ENCODE data around the gene MCL1. TPM values are rescaled to one million over a fixed set of nuclear protein-coding genes. Genes with fewer than 3 reads are reported as not detected.
A peak's percentile ranks its signal among the peaks of the same experiment; 100 is the strongest.

The MCL1 gene
- total and polyA plus RNA-seq, 2 of the 13 experiments (the other 11 are each of a cell fraction or from before 2014, with no cell fraction given), result 69.5 to 125 TPM

- H2AFZ ChIP-seq (ENCODE audit: low read length), result no peak overlapping the region
- H3K79me2 ChIP-seq (ENCODE audit: insufficient read depth, low read length), result peaks cover 8% of the 10 kb centered on the region
- DNase-seq (ENCODE audit: low spot score) (no peak), FAIRE-seq (no peak), ATAC-seq (no peak)
- no peaks in the 10 kb centered on the region for H3K27me3 ChIP-seq (ENCODE audit: control insufficient read depth in 1 of 2, insufficient read depth in 2 of 2, low read length in 2 of 2)
- H3K4me3 ChIP-seq (replicated peaks in 1 of 3; ENCODE audit: insufficient read depth in 1 of 3, low read depth in 2 of 3, low read length in 3 of 3), result no peak overlapping the region
- no peak overlapping the region for H3K9ac ChIP-seq (ENCODE audit: insufficient read depth, low read depth, low read length)
- peaks cover 50% of the 10 kb centered on the region for H3K4me1 ChIP-seq (ENCODE audit: insufficient read depth, low read length)
- no peak overlapping the region for H3K27ac ChIP-seq (ENCODE audit: extremely low read length, insufficient read depth, low read length)
- H4K20me1 ChIP-seq (ENCODE audit: insufficient read depth, low read length), result no peaks in the 10 kb centered on the region
- POLR2A ChIA-PET, result interaction anchor here (1.0 to 13.0 kb wide), 6 partner anchors 9 to 70 kb away, joined by 3 to 469 read pairs (median 18); partner anchors contain the start of genes ADAMTSL4, ENSA and MCL1
- no peak overlapping the region for H3K4me2 ChIP-seq (ENCODE audit: low read depth, low read length)
- 96% methylated on average over 4 of the region's 10 CpGs for WGBS (ENCODE audit: low lambda C conversion rate)
- H3K36me3 ChIP-seq (replicated peaks in 1 of 2; ENCODE audit: control insufficient read depth in 1 of 2, insufficient read depth in 2 of 2, low read length in 2 of 2), result peaks cover 0 to 5% of the 10 kb centered on the region in 2 experiments; a peak in 2 of 5 replicates
- in situ Hi-C loops (cut with HindIII; ENCODE audit: extremely low pct_ligation_motif_present, low pct_unique_long_range_greater_than_20kb), result loop anchor here (5.0 kb wide), 2 partner anchors 68 to 253 kb away; partner anchors contain the start of gene ENSA
- intact Hi-C loops (cut with micrococcal nuclease; ENCODE audit: unreplicated experiment), result loop anchor here (5.0 to 10.0 kb wide), 2 partner anchors 138 to 305 kb away; partner anchors contain the start of genes CA14 and GOLPH3L
- BruUV-seq (replicated peaks), result no TSS peak
- H3K9me3 ChIP-seq (ENCODE audit: low read length), result no peaks in the 10 kb centered on the region
- TF ChIP-seq ZNF350 (CRISPR knock-in tag; IDR thresholded peaks at IDR 0.05; ENCODE audit: borderline replicate concordance, low read depth) (0 out of 2 replicates have a peak, but pooled peaks have one; percentile 4), CHD4 (IDR thresholded peaks at IDR 0.05; ENCODE audit: borderline replicate concordance, low read length) (peak; percentile 32; the same call in 1 of the 2 replicates), ZNF879 (CRISPR knock-in tag; IDR thresholded peaks at IDR 0.05) (no peak), HNRNPLL (IDR thresholded peaks at IDR 0.05; ENCODE audit: low read depth, low read length, poor library complexity, severe bottlenecking) (peak; percentile 17), PTBP1 (IDR thresholded peaks at IDR 0.05; ENCODE audit: low read depth, low read length, poor library complexity, severe bottlenecking) (no peak), MTERF4 (CRISPR knock-in tag; IDR thresholded peaks at IDR 0.05) (no peak), ZNF607 (CRISPR knock-in tag; IDR thresholded peaks at IDR 0.05; ENCODE audit: borderline replicate concordance) (no peak), ATRX (CRISPR knock-in tag; IDR thresholded peaks at IDR 0.05; ENCODE audit: borderline replicate concordance) (no peak), PATZ1 (CRISPR knock-in tag; IDR thresholded peaks at IDR 0.05) (no peak)
- CTCF ChIA-PET (ENCODE audit: low intra/inter-chr PET ratio, low total read pairs), result interaction anchor here (2.3 kb wide), 1 partner anchor 95 kb away, joined by 20 read pairs; no protein-coding TSS in a partner anchor
Observed at GRCh38 chr1:150559656-150560010, 19.8 kb downstream of the MCL1 start.
